ENCODE measurements around the gene BCAS3.

Gene BCAS3

GRCh38 chr17:61302953-61303816, 625.5 kb downstream of the BCAS3 start:
- POLR2A ChIA-PET (ENCODE audit: low non-redundant PET): no interaction called here
- no peak for DNase-seq (ENCODE audit: low spot score)
- no peak overlapping the region for H3K27ac ChIP-seq
- CTCF ChIA-PET: no interaction called here
- no peak for TF ChIP-seq CTCF (conservative IDR thresholded peaks at IDR 0.05; ENCODE audit: low read depth)

GRCh38 chr17:61303817-61304096, 626.1 kb downstream of the BCAS3 start:
- TF ChIP-seq CTCF (conservative IDR thresholded peaks at IDR 0.05; ENCODE audit: low read depth): no peak
- CTCF ChIA-PET: no interaction called here

GRCh38 chr17:61305024-61305423, 627.4 kb downstream of the BCAS3 start:
- TF ChIP-seq CTCF (conservative IDR thresholded peaks at IDR 0.05; ENCODE audit: low read depth): no peak
- H3K27ac ChIP-seq: no peak overlapping the region
- CTCF ChIA-PET: no interaction called here
- DNase-seq (ENCODE audit: low spot score): no peak
- POLR2A ChIA-PET (ENCODE audit: low non-redundant PET): no interaction called here

More at GRCh38 chr17:61303817-61304096, 626.1 kb downstream of the BCAS3 start:
- no peak overlapping the region for H3K27ac ChIP-seq
- no peak for DNase-seq (ENCODE audit: low spot score)
- POLR2A ChIA-PET (ENCODE audit: low non-redundant PET): no interaction called here

GRCh38 chr17:61306003-61306402, 628.4 kb downstream of the BCAS3 start:
- POLR2A ChIA-PET (ENCODE audit: low non-redundant PET): no interaction called here
- TF ChIP-seq CTCF (conservative IDR thresholded peaks at IDR 0.05; ENCODE audit: low read depth): no peak
- CTCF ChIA-PET: interaction anchor here (0.7 to 0.9 kb wide), 2 partner anchors 8 to 319 kb away, joined by 3 to 4 read pairs; no protein-coding TSS in a partner anchor
- DNase-seq (ENCODE audit: low spot score): no peak
- no peak overlapping the region for H3K27ac ChIP-seq

- POLR2A ChIA-PET (ENCODE audit: low non-redundant PET): no interaction called here
- CTCF ChIA-PET: interaction anchor here (0.8 kb wide), 1 partner anchor 316 kb away, joined by 3 read pairs; no protein-coding TSS in a partner anchor
- no peak for DNase-seq (ENCODE audit: low spot score)
- TF ChIP-seq CTCF (conservative IDR thresholded peaks at IDR 0.05; ENCODE audit: low read depth): no peak
- no peak overlapping the region for H3K27ac ChIP-seq
Measured at GRCh38 chr17:61307905-61308886, 630.5 kb downstream of the BCAS3 start.

Measured in RWPE1 (cell line).